ENCODE data around the gene LYPD3.

DNA sequence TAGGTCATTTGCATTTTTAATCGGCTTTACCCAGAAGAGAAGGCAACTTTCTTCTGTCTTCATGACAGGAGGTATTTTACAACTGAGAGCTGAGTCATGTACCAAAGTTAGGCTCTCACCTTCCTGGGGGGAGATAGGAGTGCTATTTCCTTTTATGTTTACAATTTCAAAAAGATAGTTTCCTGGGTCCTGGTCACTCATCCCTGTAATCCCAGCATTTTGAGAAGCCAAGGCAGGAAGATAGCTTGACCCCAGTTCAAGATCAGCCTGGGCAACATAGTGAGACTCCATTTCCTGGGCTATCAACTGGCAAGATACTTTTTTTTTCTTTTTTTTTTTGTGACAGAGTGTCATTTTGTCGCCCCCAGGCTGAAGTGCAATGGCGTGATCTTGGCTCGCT lies 7.6 kb downstream of the LYPD3 start:
- TF ChIP-seq, protein P1, sequence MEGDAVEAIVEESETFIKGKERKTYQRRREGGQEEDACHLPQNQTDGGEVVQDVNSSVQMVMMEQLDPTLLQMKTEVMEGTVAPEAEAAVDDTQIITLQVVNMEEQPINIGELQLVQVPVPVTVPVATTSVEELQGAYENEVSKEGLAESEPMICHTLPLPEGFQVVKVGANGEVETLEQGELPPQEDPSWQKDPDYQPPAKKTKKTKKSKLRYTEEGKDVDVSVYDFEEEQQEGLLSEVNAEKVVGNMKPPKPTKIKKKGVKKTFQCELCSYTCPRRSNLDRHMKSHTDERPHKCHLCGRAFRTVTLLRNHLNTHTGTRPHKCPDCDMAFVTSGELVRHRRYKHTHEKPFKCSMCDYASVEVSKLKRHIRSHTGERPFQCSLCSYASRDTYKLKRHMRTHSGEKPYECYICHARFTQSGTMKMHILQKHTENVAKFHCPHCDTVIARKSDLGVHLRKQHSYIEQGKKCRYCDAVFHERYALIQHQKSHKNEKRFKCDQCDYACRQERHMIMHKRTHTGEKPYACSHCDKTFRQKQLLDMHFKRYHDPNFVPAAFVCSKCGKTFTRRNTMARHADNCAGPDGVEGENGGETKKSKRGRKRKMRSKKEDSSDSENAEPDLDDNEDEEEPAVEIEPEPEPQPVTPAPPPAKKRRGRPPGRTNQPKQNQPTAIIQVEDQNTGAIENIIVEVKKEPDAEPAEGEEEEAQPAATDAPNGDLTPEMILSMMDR (IDR thresholded peaks at IDR 0.05) = no peak
- no peak for TF ChIP-seq POLR2A (IDR thresholded peaks at IDR 0.05)
